HFF-Myc (cell line): ENCODE data around the gene BAHCC1.

Source experiments
- DNase-seq: peaks from one replicate; pipeline ENCODE4 v3.0.0-alpha.2; 2011; ENCODE audit warnings: low read depth; ENCODE audit errors: extremely low read depth
- H3K4me3 ChIP-seq: replicated peaks from 2 replicates; pipeline ENCODE4 v1.5.1; 2011; ENCODE audit warnings: low read depth, mild to moderate bottlenecking, control low read depth, low read length
- CTCF ChIP-seq: IDR thresholded peaks from 2 replicates; pipeline ENCODE4 v1.5.1; 2012; ENCODE audit warnings: mild to moderate bottlenecking, low read depth, low read length, control low read depth; ENCODE audit errors: missing control alignments

Gene BAHCC1

GRCh38 chr17:81370294-81370693 is 25.0 kb upstream of the BAHCC1 start:
- no peak overlapping the region for H3K4me3 ChIP-seq
- DNase-seq: no peak
- no peak for TF ChIP-seq CTCF

GRCh38 chr17:81371910-81372760 is 23.1 kb upstream of the BAHCC1 start:
- no peak overlapping the region for H3K4me3 ChIP-seq
- DNase-seq: no peak
- peak; percentile 27 for TF ChIP-seq CTCF

GRCh38 chr17:81373536-81374160 is 21.6 kb upstream of the BAHCC1 start:
- TF ChIP-seq CTCF: no peak
- no peak for DNase-seq
- H3K4me3 ChIP-seq: no peak overlapping the region

GRCh38 chr17:81374890-81375289 is 20.4 kb upstream of the BAHCC1 start:
- no peak for TF ChIP-seq CTCF
- no peak overlapping the region for H3K4me3 ChIP-seq
- DNase-seq: no peak

GRCh38 chr17:81376946-81377714 is 18.1 kb upstream of the BAHCC1 start:
- no peak for TF ChIP-seq CTCF
- no peak for DNase-seq
- no peak overlapping the region for H3K4me3 ChIP-seq

- no peak overlapping the region for H3K4me3 ChIP-seq
- no peak for TF ChIP-seq CTCF
- DNase-seq: no peak
Measured at GRCh38 chr17:81378941-81379511, 16.2 kb upstream of the BAHCC1 start.
